C4-2B (cell line): Measurements from ENCODE around the gene IFT20.
A peak's percentile ranks its signal among the peaks of the same experiment; 100 is the strongest.

Source experiments
- H3K27ac ChIP-seq: fragments of 450-650 bp; 2 replicates; pipeline ENCODE4 v1.5.1; 2017
- CTCF ChIP-seq: fragments of 450-650 bp; conservative IDR thresholded peaks from 2 replicates; pipeline ENCODE4 v1.5.1; 2017; ENCODE audit warnings: mild to moderate bottlenecking
- ZFX ChIP-seq: fragments of 450-650 bp; IDR thresholded peaks from 2 replicates; pipeline ENCODE4 v1.6.1; 2017

Gene IFT20

GRCh38 chr17:28363186-28363585 lies 27.9 kb upstream of the IFT20 start:
- TF ChIP-seq CTCF (no peak), ZFX (no peak)
- H3K27ac ChIP-seq: no peak overlapping the region

GRCh38 chr17:28357901-28358197 lies 22.6 kb upstream of the IFT20 start:
- TF ChIP-seq ZFX (no peak), CTCF (no peak)
- peak overlapping the region; percentile 98 for H3K27ac ChIP-seq

- peak within 1 kb of the TSS; percentile 98 for H3K27ac ChIP-seq
- peak; percentile 86 for TF ChIP-seq ZFX
- TF ChIP-seq CTCF: no peak
These were observed 22.0 kb upstream of the IFT20 start, which contains the start of gene POLDIP2 for GRCh38 chr17:28357061-28357900. Gene POLDIP2 (minus strand): TSS chr17:28357527. CDS start chr17:28357448, 79 bp downstream.

GRCh38 chr17:28350271-28350670 lies 15.0 kb upstream of the IFT20 start:
- no peak overlapping the region for H3K27ac ChIP-seq
- TF ChIP-seq CTCF (no peak), ZFX (no peak)

- H3K27ac ChIP-seq: no peak overlapping the region
- TF ChIP-seq ZFX: no peak
- no peak for TF ChIP-seq CTCF
These were observed 13.7 kb upstream of the IFT20 start for GRCh38 chr17:28348979-28349378.

GRCh38 chr17:28347261-28347891 lies 12.1 kb upstream of the IFT20 start:
- peak overlapping the region; percentile 15 for H3K27ac ChIP-seq
- TF ChIP-seq ZFX: no peak
- TF ChIP-seq CTCF: no peak; the same call in 1 of the 2 replicates

GRCh38 chr17:28346746-28347246 lies 11.5 kb upstream of the IFT20 start:
- TF ChIP-seq ZFX (no peak), CTCF (no peak; the same call in 1 of the 2 replicates)

More at GRCh38 chr17:28346746-28347246, 11.5 kb upstream of the IFT20 start:
- H3K27ac ChIP-seq: peak overlapping the region; percentile 15
